Vagina (tissue), 2 donors: ENCODE data around the gene CST6.

Experiments
- POLR2A ChIP-seq, 2 donors: fragments of 450-650 bp; IDR thresholded peaks; one replicate each; pipeline ENCODE4 v1.6.1; 2017; ENCODE audit warnings: antibody characterized with exemption in 2 of 2, mild to moderate bottlenecking in 2 of 2, moderate library complexity in 2 of 2
- POLR2AphosphoS5 ChIP-seq, 2 donors: sonication (generic); formaldehyde crosslinking; IDR thresholded peaks; one replicate each; pipeline ENCODE4 v1.9.0; 2017; ENCODE audit warnings: antibody characterized with exemption in 2 of 2, mild to moderate bottlenecking in 2 of 2, low read depth in 1 of 2; ENCODE audit not compliant: insufficient read depth in 1 of 2
- TF ChIP-seq, protein P1 (sequence below), 3 experiments: fragments of 450-650 bp in 2 of 3; fragments of 200-600 bp in 1 of 3; sonication (generic) in 1 of 3; IDR thresholded peaks; one replicate each; pipeline ENCODE4 v1.5.1; 2017 to 2019; ENCODE audit warnings: antibody characterized with exemption in 3 of 3, mild to moderate bottlenecking in 2 of 3, moderate library complexity in 2 of 3

DNA sequence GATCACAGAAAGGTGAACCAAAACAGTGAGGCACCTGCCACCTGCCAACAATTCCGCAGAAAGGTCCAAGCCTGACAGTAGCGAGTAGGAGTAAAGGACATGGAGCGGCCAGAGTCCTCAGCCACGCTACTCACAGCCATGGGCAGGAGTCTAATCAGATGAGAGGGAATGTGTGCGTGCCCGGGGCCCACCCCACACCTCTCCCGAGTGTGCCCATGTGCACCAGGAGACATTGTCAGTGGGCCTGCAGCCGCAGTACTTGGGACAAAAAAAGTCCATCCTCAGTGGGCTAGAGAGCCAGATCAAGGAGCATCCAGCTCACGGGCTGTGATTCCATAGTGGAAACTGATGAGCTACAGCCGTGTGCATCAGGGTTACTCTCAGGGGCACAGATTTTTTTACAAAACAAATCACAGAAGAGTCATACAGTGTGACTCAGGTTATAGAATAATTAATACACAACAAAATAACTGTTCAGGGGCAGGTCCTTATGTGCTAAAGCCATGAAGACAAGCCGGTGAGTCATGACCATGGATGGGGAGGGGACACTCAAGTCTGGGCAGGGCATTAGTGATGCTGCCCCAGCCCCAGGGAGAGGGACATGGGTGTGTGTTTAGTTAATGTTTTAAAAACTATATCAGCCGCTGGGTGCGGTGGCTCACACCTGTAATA lies 38.2 kb upstream of the CST6 start:
- TF ChIP-seq POLR2A (IDR thresholded peaks at IDR 0.05) (no peak), POLR2AphosphoS5 (IDR thresholded peaks at IDR 0.05; ENCODE audit: insufficient read depth in 1 of 2, low read depth in 1 of 2) (no peak)
- TF ChIP-seq, protein P1, sequence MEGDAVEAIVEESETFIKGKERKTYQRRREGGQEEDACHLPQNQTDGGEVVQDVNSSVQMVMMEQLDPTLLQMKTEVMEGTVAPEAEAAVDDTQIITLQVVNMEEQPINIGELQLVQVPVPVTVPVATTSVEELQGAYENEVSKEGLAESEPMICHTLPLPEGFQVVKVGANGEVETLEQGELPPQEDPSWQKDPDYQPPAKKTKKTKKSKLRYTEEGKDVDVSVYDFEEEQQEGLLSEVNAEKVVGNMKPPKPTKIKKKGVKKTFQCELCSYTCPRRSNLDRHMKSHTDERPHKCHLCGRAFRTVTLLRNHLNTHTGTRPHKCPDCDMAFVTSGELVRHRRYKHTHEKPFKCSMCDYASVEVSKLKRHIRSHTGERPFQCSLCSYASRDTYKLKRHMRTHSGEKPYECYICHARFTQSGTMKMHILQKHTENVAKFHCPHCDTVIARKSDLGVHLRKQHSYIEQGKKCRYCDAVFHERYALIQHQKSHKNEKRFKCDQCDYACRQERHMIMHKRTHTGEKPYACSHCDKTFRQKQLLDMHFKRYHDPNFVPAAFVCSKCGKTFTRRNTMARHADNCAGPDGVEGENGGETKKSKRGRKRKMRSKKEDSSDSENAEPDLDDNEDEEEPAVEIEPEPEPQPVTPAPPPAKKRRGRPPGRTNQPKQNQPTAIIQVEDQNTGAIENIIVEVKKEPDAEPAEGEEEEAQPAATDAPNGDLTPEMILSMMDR (IDR thresholded peaks at IDR 0.05) = no peak
